Uterus (tissue), 4 donors: Measurements from ENCODE around the gene ART3. TPM values are rescaled to one million over a fixed set of nuclear protein-coding genes. Genes with fewer than 3 reads are reported as not detected.

Experiments used
- DNase-seq, 2 donors: peaks; one replicate each; pipeline ENCODE4 v3.0.0-alpha.2; 2019 to 2020
- H3K27ac ChIP-seq, 2 donors: fragments of 200-600 bp; sonication (generic); 1 replicate in 1 of 2; 2 replicates in 1 of 2; pipeline ENCODE4 v1.5.1; 2016 to 2018
- H3K27me3 ChIP-seq, 2 donors: fragments of 200-600 bp; sonication (generic); one replicate each; pipeline ENCODE4 v1.5.1; 2018 to 2019; ENCODE audit warnings: control low read depth in 1 of 2
- H3K36me3 ChIP-seq, 2 donors: fragments of 200-600 bp; sonication (generic); one replicate each; pipeline ENCODE4 v1.5.1; 2019; ENCODE audit warnings: control low read depth in 1 of 2
- H3K4me1 ChIP-seq, 2 donors: fragments of 200-600 bp; sonication (generic); one replicate each; pipeline ENCODE4 v1.5.1; 2018 to 2019; ENCODE audit warnings: control low read depth in 1 of 2
- H3K4me3 ChIP-seq, 2 donors: fragments of 200-600 bp; sonication (generic); 1 replicate in 1 of 2; 2 replicates in 1 of 2; pipeline ENCODE4 v1.5.1; 2018 to 2019; ENCODE audit warnings: mild to moderate bottlenecking in 1 of 2
- H3K9me3 ChIP-seq, 2 donors: fragments of 200-600 bp; sonication (generic); one replicate each; pipeline ENCODE4 v1.5.1; 2019; ENCODE audit warnings: control low read depth in 1 of 2
- CTCF ChIP-seq, 4 experiments: fragments of 200-600 bp in 2 of 4; fragments of 450-650 bp in 2 of 4; sonication (generic) in 2 of 4; IDR thresholded peaks; one replicate each; pipeline ENCODE4 v1.5.1; 2016 to 2019; ENCODE audit warnings: antibody characterized with exemption in 4 of 4, mild to moderate bottlenecking in 2 of 4, moderate library complexity in 1 of 4
- POLR2A ChIP-seq, 2 donors: fragments of 450-650 bp; IDR thresholded peaks; one replicate each; pipeline ENCODE4 v1.6.1; 2016; ENCODE audit warnings: antibody characterized with exemption in 2 of 2, mild to moderate bottlenecking in 1 of 2, moderate library complexity in 1 of 2
- intact Hi-C: fragments of 100-400 bp; cut with DNase I; formaldehyde crosslinking; loops from one replicate; pipeline ENCODE4 v1.15.1; 2023; ENCODE audit warnings: low total_unique reads
- total RNA-seq, 4 donors: library from RNA; depleted of rRNA in 3 of 4; stranded (reverse); fragments of >200 nt in 3 of 4; gene quantifications; one replicate each; pipeline versions ENCODE4 v1.1.0 to v1.2.4, GENCODE V29; 2014 to 2023
- donor health status: DM: yes; HTN: yes; CAD: no.

The ART3 gene
- total RNA-seq, 4 donors from 2014 or later: 0.55 to 1.4 TPM; not detected in 2

DNA sequence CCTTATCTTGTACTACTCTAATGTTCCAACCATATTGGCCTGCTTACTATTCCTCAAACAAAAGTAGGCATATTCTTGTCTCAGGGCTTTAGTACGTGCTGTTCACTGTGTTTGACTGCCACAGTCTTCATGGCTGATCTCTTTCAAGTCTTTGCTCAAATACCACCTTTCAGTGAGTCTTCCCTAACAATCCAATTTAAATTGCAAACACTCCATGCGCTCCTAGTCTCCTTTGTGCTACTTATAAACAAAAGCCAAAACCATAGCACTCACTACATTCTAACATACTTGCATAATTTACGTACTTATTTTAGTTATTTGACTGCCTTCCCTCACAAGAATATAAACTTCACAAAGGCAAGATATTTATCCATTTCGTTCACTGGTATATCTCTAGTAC, 1.7 kb upstream of the ART3 start:
- H3K27ac ChIP-seq: no peak overlapping the region
- intact Hi-C loops: no loop called here
- H3K9me3 ChIP-seq: no peaks in the 10 kb centered on the region
- no peak overlapping the region for H3K4me3 ChIP-seq
- H3K27me3 ChIP-seq: no peaks in the 10 kb centered on the region
- no peak for TF ChIP-seq CTCF (IDR thresholded peaks at IDR 0.05)
- TF ChIP-seq POLR2A (IDR thresholded peaks at IDR 0.05): no peak
- H3K4me1 ChIP-seq: no peaks in the 10 kb centered on the region
- no peak for DNase-seq
- H3K36me3 ChIP-seq: no peaks in the 10 kb centered on the region

DNA sequence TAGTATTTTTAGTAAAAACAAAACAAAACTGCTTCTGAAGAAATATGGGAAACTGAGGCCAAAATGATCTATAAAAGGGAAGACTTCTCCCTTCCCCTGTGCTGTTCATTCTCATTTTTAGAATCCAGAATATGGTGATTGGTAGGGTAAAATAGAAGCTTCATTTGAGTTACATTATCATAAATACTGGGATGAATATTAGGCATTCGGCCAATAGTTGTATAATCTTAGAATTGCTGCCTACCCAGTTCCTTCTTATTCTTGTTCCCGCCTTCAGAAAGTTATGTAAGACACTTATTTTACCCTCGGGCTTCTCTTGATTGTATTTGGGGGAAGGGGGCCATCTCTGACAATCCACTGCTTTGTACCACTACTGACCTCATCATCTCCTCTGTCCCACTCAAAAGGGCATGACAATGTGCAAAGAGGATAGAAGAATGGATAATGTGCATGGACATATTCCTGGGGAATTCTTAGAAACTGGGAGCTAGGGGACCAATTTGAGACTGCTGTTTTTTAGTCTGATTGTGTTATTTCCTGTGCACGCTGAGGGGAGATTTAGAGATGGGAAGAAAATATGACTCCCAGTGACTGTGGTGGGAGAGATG, 588 bp downstream of the ART3 start:
- intact Hi-C loops: no loop called here

DNA sequence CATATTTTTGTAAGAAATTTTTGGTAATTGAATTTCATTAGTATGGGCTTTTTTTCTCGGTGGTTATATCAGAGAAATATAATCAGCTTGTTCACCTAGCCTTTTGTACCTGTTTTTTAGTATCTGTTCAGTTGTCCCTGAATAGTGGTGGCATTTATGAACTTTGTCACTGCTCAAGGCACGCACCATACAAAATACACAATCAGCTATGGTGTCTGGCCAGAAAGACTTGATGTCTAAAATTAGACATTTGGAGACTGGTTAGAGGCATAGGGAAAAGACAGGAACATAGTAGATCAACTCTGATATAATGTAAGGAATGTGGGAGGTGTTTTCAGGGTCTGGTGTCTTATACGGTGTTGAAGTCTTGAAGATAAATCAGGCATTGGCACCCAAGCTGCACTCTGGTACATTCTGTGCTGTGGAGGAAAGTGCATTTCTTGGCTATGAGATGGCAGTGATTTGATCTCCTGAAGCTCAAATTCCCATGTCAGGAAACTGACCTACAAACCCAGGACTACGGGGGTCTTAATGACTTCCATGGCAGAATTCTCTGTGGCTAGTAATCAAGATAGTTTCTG, 3.6 kb downstream of the ART3 start:
- Histone ChIP-seq H3K27ac (no peak overlapping the region), H3K9me3 (no peaks in the 10 kb centered on the region), H3K4me1 (no peaks in the 10 kb centered on the region), H3K27me3 (no peaks in the 10 kb centered on the region), H3K36me3 (no peaks in the 10 kb centered on the region), H3K4me3 (no peak overlapping the region)
- intact Hi-C loops: no loop called here
- DNase-seq: no peak
- no peak for TF ChIP-seq POLR2A (IDR thresholded peaks at IDR 0.05)
- TF ChIP-seq CTCF (IDR thresholded peaks at IDR 0.05): no peak

More for the DNA sequence above, 588 bp downstream of the ART3 start:
- Histone ChIP-seq H3K27ac (no peak overlapping the region), H3K36me3 (no peaks in the 10 kb centered on the region), H3K27me3 (no peaks in the 10 kb centered on the region), H3K4me1 (no peaks in the 10 kb centered on the region), H3K4me3 (no peak overlapping the region), H3K9me3 (no peaks in the 10 kb centered on the region)
- no peak for TF ChIP-seq CTCF (IDR thresholded peaks at IDR 0.05)
- TF ChIP-seq POLR2A (IDR thresholded peaks at IDR 0.05): no peak
- DNase-seq: no peak

- DNase-seq: no peak
Measured at GRCh38 chr4:76083386-76083988, 9.0 kb downstream of the ART3 start.

More at GRCh38 chr4:76083386-76083988, 9.0 kb downstream of the ART3 start:
- no peak for TF ChIP-seq POLR2A (IDR thresholded peaks at IDR 0.05)
- TF ChIP-seq CTCF (IDR thresholded peaks at IDR 0.05): no peak
- H3K4me3 ChIP-seq: no peak overlapping the region
- H3K27ac ChIP-seq: no peak overlapping the region
- no peaks in the 10 kb centered on the region for H3K27me3 ChIP-seq
- no peaks in the 10 kb centered on the region for H3K36me3 ChIP-seq
- H3K9me3 ChIP-seq: no peaks in the 10 kb centered on the region
- intact Hi-C loops: no loop called here
- no peaks in the 10 kb centered on the region for H3K4me1 ChIP-seq
